B cell (primary cell): ENCODE data around the gene ERN1. TPM values are rescaled to one million over a fixed set of nuclear protein-coding genes. Genes with fewer than 3 reads are reported as not detected.

Source experiments
- ATAC-seq: fragments of 200-7000 bp; cut with Tn5 transposase; one replicate; pipeline ENCODE4 v1.10.0; 2021; ENCODE audit warnings: low read depth, mild to moderate bottlenecking, moderate number of reproducible peaks, moderate library complexity
- CTCF ChIA-PET: fragments of 350-600 bp; sonication (Branson Sonifier 250); formaldehyde crosslinking; loops from one replicate; lab custom pipeline; 2021; ENCODE audit warnings: antibody characterized with exemption, inconsistent platforms; lab: Charles Lee
- POLR2A ChIA-PET: fragments of 350-600 bp; sonication (Branson Sonifier 250); formaldehyde crosslinking; loops from one replicate; lab custom pipeline; 2021; ENCODE audit warnings: antibody characterized with exemption; lab: Charles Lee
- DNase-seq: peaks from one replicate; pipeline ENCODE4 v3.0.0; 2013
- H2AFZ ChIP-seq: 2 replicates; pipeline ENCODE4 v1.6.1; 2012; ENCODE audit warnings: mild to moderate bottlenecking, low read depth, low read length; ENCODE audit not compliant: insufficient read depth, poor library complexity, severe bottlenecking
- H3K27ac ChIP-seq, 2 donors: 1 replicate in 1 of 2; 2 replicates in 1 of 2; pipeline ENCODE4 v1.5.1; 2012 to 2013; ENCODE audit warnings: low read length in 2 of 2, mild to moderate bottlenecking in 2 of 2, moderate library complexity in 1 of 2
- H3K27me3 ChIP-seq, 4 experiments: fragments of 200-600 bp in 1 of 4; sonication (generic) in 1 of 4; replicated peaks in 1 of 4; 1 replicate in 2 of 4; 2 replicates in 2 of 4; pipeline versions ENCODE4 v1.6.1 to v1.7.0; 2013 to 2016; ENCODE audit warnings: low read length in 3 of 4, mild to moderate bottlenecking in 2 of 4, mixed read lengths in 1 of 4, moderate library complexity in 1 of 4; ENCODE audit not compliant: insufficient read depth in 4 of 4, control insufficient read depth in 3 of 4; ENCODE audit errors: control extremely low read depth in 1 of 4
- H3K36me3 ChIP-seq, 2 experiments: replicated peaks in 1 of 2; 1 replicate in 1 of 2; 2 replicates in 1 of 2; pipeline versions ENCODE4 v1.6.1 to v1.7.1; 2013; ENCODE audit warnings: low read length in 1 of 2; ENCODE audit not compliant: insufficient read depth in 2 of 2, control insufficient read depth in 1 of 2; ENCODE audit errors: control extremely low read depth in 1 of 2, extremely low read depth in 1 of 2
- H3K4me1 ChIP-seq, 2 donors: fragments of 200-600 bp in 1 of 2; sonication (generic) in 1 of 2; 1 replicate in 1 of 2; 2 replicates in 1 of 2; pipeline versions ENCODE4 v1.5.1 to v1.6.1; 2013 to 2017; ENCODE audit warnings: low read length in 2 of 2; ENCODE audit not compliant: control insufficient read depth in 2 of 2, insufficient read depth in 2 of 2
- H3K4me2 ChIP-seq: replicated peaks from 2 replicates; pipeline ENCODE3; 2012; ENCODE audit warnings: mild to moderate bottlenecking, low read depth, low read length; ENCODE audit not compliant: poor library complexity, severe bottlenecking
- H3K4me3 ChIP-seq, 5 experiments: fragments of 200-600 bp in 1 of 5; sonication (generic) in 1 of 5; 1 replicate in 3 of 5; 2 replicates in 2 of 5; pipeline versions ENCODE4 v1.5.1 to v1.7.0; 2011 to 2016; ENCODE audit warnings: low read length in 4 of 5, mild to moderate bottlenecking in 4 of 5, low read depth in 2 of 5, control low read depth in 1 of 5, moderate library complexity in 1 of 5; ENCODE audit not compliant: insufficient read depth in 1 of 5; ENCODE audit errors: control extremely low read depth in 1 of 5, extremely low read depth in 1 of 5
- H3K79me2 ChIP-seq: fragments of 200-600 bp; sonication (generic); one replicate; pipeline ENCODE4 v1.6.0; 2016; ENCODE audit warnings: low read length; ENCODE audit not compliant: control insufficient read depth, insufficient read depth
- H3K9ac ChIP-seq: fragments of 200-600 bp; sonication (generic); 2 replicates; pipeline ENCODE4 v1.6.1; 2017; ENCODE audit warnings: mild to moderate bottlenecking, low read length, moderate library complexity
- H3K9me3 ChIP-seq, 3 donors: one replicate each; pipeline versions ENCODE4 v1.6.1 to v1.7.1; 2013; ENCODE audit warnings: low read length in 2 of 3; ENCODE audit not compliant: control insufficient read depth in 2 of 3, insufficient read depth in 1 of 3; ENCODE audit errors: control extremely low read depth in 1 of 3
- H4K20me1 ChIP-seq: 2 replicates; pipeline ENCODE4 v1.6.0; 2012; ENCODE audit warnings: mild to moderate bottlenecking, low read length; ENCODE audit not compliant: insufficient read depth, control insufficient read depth, poor library complexity, severe bottlenecking
- H3K27ac Mint-ChIP-seq: one replicate; pipeline ENCODE4 v1.8.0; 2021; ENCODE audit warnings: mixed read lengths
- H3K27me3 Mint-ChIP-seq: one replicate; pipeline ENCODE4 v1.8.0; 2021; ENCODE audit warnings: mixed read lengths
- H3K4me1 Mint-ChIP-seq: one replicate; pipeline ENCODE4 v1.8.0; 2021; ENCODE audit warnings: mixed read lengths
- H3K4me3 Mint-ChIP-seq: one replicate; pipeline ENCODE4 v1.8.0; 2021; ENCODE audit warnings: mixed read lengths
- H3K9me3 Mint-ChIP-seq: one replicate; pipeline ENCODE4 v1.8.0; 2022; ENCODE audit warnings: mixed read lengths; ENCODE audit not compliant: insufficient read depth
- CTCF ChIP-seq: fragments of 200-600 bp; IDR thresholded peaks from one replicate; pipeline ENCODE4 v1.8.0; 2022; ENCODE audit warnings: antibody characterized with exemption, mild to moderate bottlenecking
- EZH2 ChIP-seq: IDR thresholded peaks from 2 replicates; pipeline ENCODE4 v1.6.1; 2012; ENCODE audit warnings: borderline replicate concordance, low read depth, mild to moderate bottlenecking, moderate library complexity, low read length; ENCODE audit not compliant: insufficient read depth, poor library complexity, severe bottlenecking
- WGBS: methylation state at CpG from one replicate; pipeline ENCODE4 v1.1.5; 2013; ENCODE audit warnings: missing lambda C conversion rate; ENCODE audit not compliant: insufficient coverage; 5-methylcytosine and 5-hydroxymethylcytosine counted together
- intact Hi-C: fragments of 100-400 bp; cut with micrococcal nuclease; formaldehyde crosslinking; loops from one replicate; pipeline ENCODE4 v1.10.0; 2022
- polyA plus RNA-seq: library from polyadenylated mRNA; depleted of rRNA; stranded (reverse); fragments of >200 nt; gene quantifications from 2 replicates; pipeline ENCODE4 v1.2.3, GENCODE V29; 2012
- total RNA-seq, 2 donors: library from RNA; stranded (reverse); fragments of 120-200 nt in 1 of 2; gene quantifications; 1 replicate in 1 of 2; 2 replicates in 1 of 2; pipeline versions ENCODE4 v1.2.3 to v1.2.4, GENCODE V29; 2013 to 2022

ERN1 gene
- total and polyA plus RNA-seq, 2 donors (not counting 1 experiment from before 2014, with no cell fraction given), result 7.0 to 19.4 TPM

- H3K4me3 ChIP-seq, result no peak overlapping the region
- H3K9me3 Mint-ChIP-seq, result no peaks in the 10 kb centered on the region
- DNase-seq (no peak), ATAC-seq (no peak)
- H3K4me3 Mint-ChIP-seq, result no peak overlapping the region
- 90% methylated on average over 2 of the region's 2 CpGs for WGBS
- peaks cover 30% of the 10 kb centered on the region for H3K4me1 Mint-ChIP-seq
- TF ChIP-seq CTCF (no peak), EZH2 (no peak)
- peaks cover 17 to 23% of the 10 kb centered on the region in 2 donors for H3K4me1 ChIP-seq
- H2AFZ ChIP-seq, result no peak overlapping the region
- no peak overlapping the region for H3K27ac Mint-ChIP-seq
- intact Hi-C loops, result loop anchor here (5.0 kb wide), 1 partner anchor 73 kb away; the partner anchor contains the start of gene ERN1
- H3K79me2 ChIP-seq, result no peaks in the 10 kb centered on the region
- CTCF ChIA-PET, result interaction anchor here (2.5 kb wide), 1 partner anchor 74 kb away, joined by 10 read pairs; no protein-coding TSS in a partner anchor
- H3K9ac ChIP-seq, result no peak overlapping the region
- H3K4me2 ChIP-seq, result no peak overlapping the region
- H3K36me3 ChIP-seq, result peaks cover 0 to 6% of the 10 kb centered on the region in 2 experiments
- POLR2A ChIA-PET, result interaction anchor here (0.7 kb wide), 1 partner anchor 176 kb away, joined by 6 read pairs; no protein-coding TSS in a partner anchor
- no peaks in the 10 kb centered on the region for H4K20me1 ChIP-seq
- H3K27me3 ChIP-seq, result no peaks in the 10 kb centered on the region
- no peak overlapping the region for H3K27ac ChIP-seq
- H3K9me3 ChIP-seq, result no peaks in the 10 kb centered on the region
- no peaks in the 10 kb centered on the region for H3K27me3 Mint-ChIP-seq
These were observed 70.2 kb downstream of the ERN1 start for GRCh38 chr17:64059756-64060155.

DNA sequence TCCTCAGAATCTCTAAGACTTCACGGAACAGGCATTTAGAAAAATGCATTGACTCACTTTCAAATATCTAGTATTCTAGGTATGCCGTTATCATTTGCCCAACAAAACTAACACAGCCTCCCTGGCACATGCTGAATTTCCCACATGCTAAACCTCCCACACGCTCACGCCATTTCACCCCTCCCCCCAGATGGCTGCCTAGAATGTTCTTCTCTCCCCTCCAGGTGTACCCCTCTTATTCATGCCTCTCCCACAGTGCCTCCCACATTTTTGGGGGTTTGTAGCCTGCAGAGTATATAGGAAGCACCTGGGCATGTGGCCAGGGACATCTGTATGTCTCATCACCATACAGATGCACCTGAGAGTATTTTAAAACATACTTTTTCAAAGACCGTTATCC lies 71.3 kb downstream of the ERN1 start:
- intact Hi-C loops, result no loop called here
- ATAC-seq (no peak), DNase-seq (no peak)
- no peak overlapping the region for H3K4me3 ChIP-seq
- Mint-ChIP-seq H3K27ac (no peak overlapping the region), H3K27me3 (no peaks in the 10 kb centered on the region), H3K4me3 (no peak overlapping the region), H3K4me1 (peaks cover 25% of the 10 kb centered on the region), H3K9me3 (no peaks in the 10 kb centered on the region)
- TF ChIP-seq EZH2 (no peak), CTCF (no peak)
- no peaks in the 10 kb centered on the region for H3K79me2 ChIP-seq
- POLR2A ChIA-PET, result no interaction called here
- H4K20me1 ChIP-seq, result no peaks in the 10 kb centered on the region
- no peak overlapping the region for H2AFZ ChIP-seq
- H3K27me3 ChIP-seq, result no peaks in the 10 kb centered on the region
- H3K36me3 ChIP-seq, result peaks cover 0 to 6% of the 10 kb centered on the region in 2 experiments
- no peak overlapping the region for H3K27ac ChIP-seq
- CTCF ChIA-PET, result interaction anchor here (0.6 to 3.0 kb wide), 2 partner anchors 30 to 75 kb away, joined by 3 to 9 read pairs; no protein-coding TSS in a partner anchor
- peaks cover 16 to 23% of the 10 kb centered on the region in 2 donors for H3K4me1 ChIP-seq
- H3K9ac ChIP-seq, result no peak overlapping the region
- WGBS, result 61% methylated on average over 4 of the region's 5 CpGs
- H3K4me2 ChIP-seq, result no peak overlapping the region
- no peaks in the 10 kb centered on the region for H3K9me3 ChIP-seq
